WERI-Rb-1 (cell line): ENCODE data around the gene CREB3.

ENCODE experiments used
- DNase-seq: peaks from one replicate; pipeline ENCODE4 v3.0.0-alpha.2; 2020
- H3K27ac ChIP-seq: fragments of 250-450 bp; sonication (Bioruptor Pico); 2 replicates; pipeline ENCODE4 v1.5.1; 2020; ENCODE audit warnings: mild to moderate bottlenecking, moderate library complexity
- H3K27me3 ChIP-seq: fragments of 250-450 bp; sonication (Bioruptor Pico); 2 replicates; pipeline ENCODE4 v1.5.1; 2021; ENCODE audit warnings: mild to moderate bottlenecking, low read depth, moderate library complexity; ENCODE audit not compliant: insufficient read depth, severe bottlenecking
- H3K36me3 ChIP-seq: fragments of 250-450 bp; sonication (Bioruptor Pico); 2 replicates; pipeline ENCODE4 v1.5.1; 2020; ENCODE audit warnings: mild to moderate bottlenecking, moderate library complexity
- H3K4me3 ChIP-seq: 2 replicates; pipeline ENCODE4 v1.5.1; 2011; ENCODE audit warnings: low read depth, mild to moderate bottlenecking, control low read depth, low read length
- H3K9me3 ChIP-seq: fragments of 250-450 bp; sonication (Bioruptor Pico); 2 replicates; pipeline ENCODE4 v1.5.1; 2021; ENCODE audit warnings: mild to moderate bottlenecking, moderate library complexity; ENCODE audit not compliant: severe bottlenecking
- TF ChIP-seq, protein P1 (sequence below): IDR thresholded peaks from 2 replicates; pipeline ENCODE4 v1.5.1; 2011; ENCODE audit warnings: low read depth, mild to moderate bottlenecking, control low read depth, inconsistent platforms, low read length

Gene CREB3

DNA sequence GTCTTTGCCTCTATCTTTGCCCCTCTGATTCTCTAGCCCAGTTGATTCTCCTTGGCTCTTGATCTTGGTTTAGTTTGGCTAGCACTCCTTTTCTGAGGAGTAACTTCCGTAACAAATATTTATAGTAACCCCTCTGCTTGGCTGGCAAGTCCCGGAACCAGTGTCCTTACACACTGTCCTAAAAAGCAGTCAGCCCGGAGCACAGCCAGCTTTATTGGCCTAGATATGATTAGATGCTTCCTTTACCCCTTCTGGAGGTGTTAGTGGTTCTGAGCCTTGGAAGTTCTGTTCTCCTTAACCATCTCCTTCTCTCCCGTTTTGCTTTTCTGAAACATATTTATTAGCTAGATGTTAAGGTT is 38.6 kb downstream of the CREB3 start:
- no peak overlapping the region for H3K4me3 ChIP-seq
- H3K27ac ChIP-seq, result peak overlapping the region; percentile 35; the same call in 1 of the 2 replicates
- H3K9me3 ChIP-seq, result no peaks in the 10 kb centered on the region
- H3K36me3 ChIP-seq, result peaks cover 2% of the 10 kb centered on the region; the same call in 1 of the 2 replicates
- TF ChIP-seq, protein P1, sequence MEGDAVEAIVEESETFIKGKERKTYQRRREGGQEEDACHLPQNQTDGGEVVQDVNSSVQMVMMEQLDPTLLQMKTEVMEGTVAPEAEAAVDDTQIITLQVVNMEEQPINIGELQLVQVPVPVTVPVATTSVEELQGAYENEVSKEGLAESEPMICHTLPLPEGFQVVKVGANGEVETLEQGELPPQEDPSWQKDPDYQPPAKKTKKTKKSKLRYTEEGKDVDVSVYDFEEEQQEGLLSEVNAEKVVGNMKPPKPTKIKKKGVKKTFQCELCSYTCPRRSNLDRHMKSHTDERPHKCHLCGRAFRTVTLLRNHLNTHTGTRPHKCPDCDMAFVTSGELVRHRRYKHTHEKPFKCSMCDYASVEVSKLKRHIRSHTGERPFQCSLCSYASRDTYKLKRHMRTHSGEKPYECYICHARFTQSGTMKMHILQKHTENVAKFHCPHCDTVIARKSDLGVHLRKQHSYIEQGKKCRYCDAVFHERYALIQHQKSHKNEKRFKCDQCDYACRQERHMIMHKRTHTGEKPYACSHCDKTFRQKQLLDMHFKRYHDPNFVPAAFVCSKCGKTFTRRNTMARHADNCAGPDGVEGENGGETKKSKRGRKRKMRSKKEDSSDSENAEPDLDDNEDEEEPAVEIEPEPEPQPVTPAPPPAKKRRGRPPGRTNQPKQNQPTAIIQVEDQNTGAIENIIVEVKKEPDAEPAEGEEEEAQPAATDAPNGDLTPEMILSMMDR, result no peak
- H3K27me3 ChIP-seq, result no peaks in the 10 kb centered on the region
- DNase-seq, result no peak

DNA sequence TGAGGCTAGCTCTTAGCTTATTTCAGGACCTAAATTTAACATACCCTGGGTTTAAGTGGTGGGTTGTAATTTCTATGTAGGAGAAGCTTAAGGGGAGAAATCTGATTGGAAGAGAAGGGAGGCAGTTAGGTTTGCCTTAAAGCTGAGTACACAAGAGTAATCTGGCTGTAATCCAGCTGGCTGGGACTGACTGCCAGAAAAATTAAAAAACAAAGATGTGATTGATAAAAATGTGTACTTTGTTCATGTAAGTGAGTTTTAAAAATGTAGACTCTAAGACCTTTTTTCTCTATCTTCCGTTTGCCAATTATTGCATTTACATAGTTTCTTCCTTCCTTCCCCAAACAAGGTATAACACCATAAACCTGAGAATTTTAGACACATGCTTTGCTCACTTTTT is 39.1 kb downstream of the CREB3 start:
- Histone ChIP-seq H3K9me3 (no peaks in the 10 kb centered on the region), H3K27ac (no peak overlapping the region), H3K36me3 (peaks cover 2% of the 10 kb centered on the region; the same call in 1 of the 2 replicates), H3K27me3 (no peaks in the 10 kb centered on the region), H3K4me3 (no peak overlapping the region)
- DNase-seq, result no peak
- TF ChIP-seq, protein P1, result no peak

DNA sequence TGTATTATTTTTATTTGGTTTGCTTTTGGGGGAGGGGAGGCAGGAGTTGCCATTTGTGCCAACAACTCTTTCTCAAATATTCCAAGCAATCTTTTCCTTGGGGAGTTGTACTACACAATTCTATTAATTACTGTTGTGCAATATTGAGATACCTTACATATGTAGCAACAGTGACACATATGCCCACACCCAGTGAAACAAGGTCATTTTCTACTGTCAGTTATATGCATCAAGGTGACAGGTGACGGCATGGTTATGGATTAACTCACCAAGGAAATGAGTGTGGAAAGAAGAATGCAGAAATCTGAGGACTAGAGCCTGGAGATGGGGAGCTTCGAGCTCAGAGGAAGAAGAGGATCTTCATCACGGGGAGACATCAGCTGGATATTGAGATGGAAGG is 39.5 kb downstream of the CREB3 start:
- no peaks in the 10 kb centered on the region for H3K27me3 ChIP-seq
- DNase-seq, result no peak
- H3K36me3 ChIP-seq, result peaks cover 2% of the 10 kb centered on the region; the same call in 1 of the 2 replicates
- TF ChIP-seq, protein P1, result no peak
- no peak overlapping the region for H3K27ac ChIP-seq
- no peaks in the 10 kb centered on the region for H3K9me3 ChIP-seq
- no peak overlapping the region for H3K4me3 ChIP-seq

DNA sequence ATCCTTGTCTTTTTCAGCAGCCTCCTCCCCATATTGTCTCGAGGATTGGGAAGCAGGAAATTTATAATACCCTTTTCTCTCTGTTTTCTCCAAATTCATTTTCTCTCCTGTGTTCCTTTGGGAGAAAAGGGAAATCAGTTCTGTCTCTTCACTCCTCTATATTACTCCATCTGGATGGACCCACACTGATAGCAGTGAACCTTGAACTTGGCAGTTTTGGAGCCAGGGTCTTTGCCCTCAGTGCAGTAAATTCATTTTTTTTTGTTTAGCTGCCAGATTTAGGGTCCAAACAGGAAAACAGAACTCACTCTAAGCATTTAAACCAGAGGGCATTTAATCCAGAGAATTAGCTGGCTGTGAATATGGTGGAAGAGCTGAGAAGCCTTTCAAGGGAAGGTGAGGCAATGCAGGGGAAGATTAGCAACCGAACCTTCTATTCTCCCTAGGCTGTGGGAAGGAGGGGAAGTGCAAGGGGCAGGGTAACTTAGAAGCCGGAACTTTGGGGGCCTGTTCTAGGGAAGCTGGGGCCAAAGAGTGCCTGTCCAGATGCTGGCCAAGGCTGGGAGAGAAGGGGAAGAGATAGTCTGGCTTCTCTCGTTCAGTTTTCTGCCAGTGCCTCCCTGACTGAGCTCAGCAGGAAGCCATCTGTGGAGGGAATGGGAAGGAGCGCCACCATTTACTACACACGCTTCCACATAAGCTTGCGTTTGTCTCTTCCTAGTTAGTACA is 42.6 kb downstream of the CREB3 start:
- Histone ChIP-seq H3K27ac (peak overlapping the region; percentile 65), H3K27me3 (no peaks in the 10 kb centered on the region), H3K4me3 (no peak overlapping the region), H3K36me3 (peaks cover 3% of the 10 kb centered on the region; the same call in 1 of the 2 replicates), H3K9me3 (no peaks in the 10 kb centered on the region)
- TF ChIP-seq, protein P1, result no peak
- peak; percentile 23 for DNase-seq

DNA sequence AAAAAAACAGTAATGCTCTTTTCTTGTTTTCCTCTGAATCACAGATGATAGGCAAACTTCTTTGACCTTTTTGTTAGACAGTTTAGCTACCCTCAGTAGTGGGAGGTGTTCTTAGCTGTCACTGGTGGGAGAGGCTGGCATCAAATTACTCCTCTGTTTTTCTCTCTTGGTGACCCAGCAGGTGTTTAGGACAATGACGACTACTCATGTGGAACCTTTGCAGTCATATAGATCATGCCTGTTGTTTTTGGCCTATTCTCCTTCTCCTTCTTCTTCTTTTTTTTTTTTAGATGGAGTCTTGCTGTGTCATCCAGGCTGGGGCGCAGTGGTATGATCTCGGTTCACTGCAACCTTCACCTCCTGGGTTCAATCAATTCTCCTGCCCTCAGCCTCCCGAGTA is 43.6 kb downstream of the CREB3 start:
- Histone ChIP-seq H3K9me3 (no peaks in the 10 kb centered on the region), H3K36me3 (peaks cover 6% of the 10 kb centered on the region; the same call in 1 of the 2 replicates), H3K27ac (peak overlapping the region; percentile 65), H3K27me3 (no peaks in the 10 kb centered on the region), H3K4me3 (no peak overlapping the region)
- TF ChIP-seq, protein P1, result no peak
- DNase-seq, result no peak

DNA sequence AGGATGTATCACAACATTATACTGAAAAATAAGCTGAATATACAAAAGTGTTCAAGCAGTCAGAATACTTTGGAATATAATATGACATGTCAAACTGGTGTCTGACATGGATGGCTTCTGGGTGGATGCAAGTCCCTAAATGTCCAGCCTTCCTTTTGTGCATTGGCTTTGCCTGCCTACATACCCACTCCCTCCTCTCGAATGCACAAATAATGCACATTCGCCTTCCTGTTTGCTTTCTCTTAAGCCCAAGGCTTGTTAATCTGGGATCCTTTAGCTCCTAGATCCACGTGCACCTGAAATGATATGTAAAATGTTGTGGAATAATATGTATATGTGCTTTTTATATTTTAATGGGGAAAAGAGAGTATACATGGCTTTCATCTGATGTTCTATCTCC is 46.0 kb downstream of the CREB3 start:
- Histone ChIP-seq H3K27ac (no peak overlapping the region), H3K9me3 (no peaks in the 10 kb centered on the region), H3K4me3 (no peak overlapping the region), H3K27me3 (no peaks in the 10 kb centered on the region), H3K36me3 (peaks cover 4% of the 10 kb centered on the region)
- DNase-seq, result no peak
- TF ChIP-seq, protein P1, result no peak
